GM12874 (cell line): ENCODE results near the gene AFM.

ENCODE experiments used
- CTCF ChIP-seq: IDR thresholded peaks from 2 replicates; pipeline ENCODE4 v1.5.1; 2011; ENCODE audit warnings: low read depth, mild to moderate bottlenecking, control low read depth, low read length, moderate library complexity; ENCODE audit not compliant: insufficient read depth

AFM gene

GRCh38 chr4:73507541-73507940 is 26.0 kb downstream of the AFM start:
- no peak for TF ChIP-seq CTCF

- TF ChIP-seq CTCF: no peak
Observed at GRCh38 chr4:73508651-73509050, 27.1 kb downstream of the AFM start.

- no peak for TF ChIP-seq CTCF
Observed at GRCh38 chr4:73518340-73518739, 36.8 kb downstream of the AFM start.

GRCh38 chr4:73520821-73521220 is 39.3 kb downstream of the AFM start:
- no peak for TF ChIP-seq CTCF

DNA sequence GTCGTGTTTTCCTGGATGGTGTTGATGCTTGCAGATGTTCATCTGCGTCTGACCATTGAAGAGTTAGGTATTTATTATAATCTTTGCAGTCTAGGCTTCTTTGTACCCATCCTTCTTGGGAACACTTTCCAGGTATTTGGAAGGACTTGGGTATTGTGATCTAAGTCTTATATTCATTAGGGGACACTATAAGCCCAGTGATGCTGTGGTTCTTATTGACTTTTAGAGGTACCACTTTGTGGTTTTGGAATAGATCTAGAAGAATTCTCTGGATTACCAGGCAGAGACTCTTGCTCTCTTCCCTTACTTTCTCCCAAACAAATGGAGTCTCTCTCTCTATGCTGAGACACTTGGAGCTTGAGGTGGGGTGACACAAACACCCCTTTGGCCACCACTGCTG is 41.6 kb downstream of the AFM start:
- TF ChIP-seq CTCF: no peak

GRCh38 chr4:73525611-73526010 is 44.1 kb downstream of the AFM start:
- TF ChIP-seq CTCF: no peak

- no peak for TF ChIP-seq CTCF
Observed at GRCh38 chr4:73527196-73527595, 45.7 kb downstream of the AFM start.

GRCh38 chr4:73528171-73528570 is 46.6 kb downstream of the AFM start:
- TF ChIP-seq CTCF: no peak
